HG02610 (cell line): ENCODE measurements around the gene FKBP14.

Experiments used
- ATAC-seq: cut with Tn5 transposase; IDR thresholded peaks from one replicate; pipeline ENCODE4 v1.9.1; 2021; ENCODE audit warnings: mild to moderate bottlenecking, moderate library complexity; ENCODE audit not compliant: unreplicated experiment

FKBP14 gene

DNA sequence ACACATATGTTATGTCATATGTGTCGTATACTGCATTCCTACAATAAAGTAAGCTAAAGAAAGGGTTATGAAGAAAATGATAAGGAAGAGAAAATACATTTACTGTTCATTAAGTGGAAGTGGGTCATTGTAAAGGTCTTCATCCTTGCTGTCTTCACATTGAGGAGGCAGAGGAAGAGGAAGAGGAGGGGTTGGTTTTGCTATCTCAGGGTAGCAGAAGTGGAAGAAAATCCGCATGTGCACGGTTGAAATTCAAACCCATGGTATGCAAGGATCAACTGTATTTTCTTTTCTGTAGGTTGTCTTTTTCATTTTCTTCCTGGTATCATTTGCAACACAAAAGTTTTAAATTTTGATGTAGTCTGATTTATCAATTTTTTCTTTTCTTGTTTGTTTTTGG lies 8.0 kb upstream of the FKBP14 start:
- no peak for ATAC-seq

DNA sequence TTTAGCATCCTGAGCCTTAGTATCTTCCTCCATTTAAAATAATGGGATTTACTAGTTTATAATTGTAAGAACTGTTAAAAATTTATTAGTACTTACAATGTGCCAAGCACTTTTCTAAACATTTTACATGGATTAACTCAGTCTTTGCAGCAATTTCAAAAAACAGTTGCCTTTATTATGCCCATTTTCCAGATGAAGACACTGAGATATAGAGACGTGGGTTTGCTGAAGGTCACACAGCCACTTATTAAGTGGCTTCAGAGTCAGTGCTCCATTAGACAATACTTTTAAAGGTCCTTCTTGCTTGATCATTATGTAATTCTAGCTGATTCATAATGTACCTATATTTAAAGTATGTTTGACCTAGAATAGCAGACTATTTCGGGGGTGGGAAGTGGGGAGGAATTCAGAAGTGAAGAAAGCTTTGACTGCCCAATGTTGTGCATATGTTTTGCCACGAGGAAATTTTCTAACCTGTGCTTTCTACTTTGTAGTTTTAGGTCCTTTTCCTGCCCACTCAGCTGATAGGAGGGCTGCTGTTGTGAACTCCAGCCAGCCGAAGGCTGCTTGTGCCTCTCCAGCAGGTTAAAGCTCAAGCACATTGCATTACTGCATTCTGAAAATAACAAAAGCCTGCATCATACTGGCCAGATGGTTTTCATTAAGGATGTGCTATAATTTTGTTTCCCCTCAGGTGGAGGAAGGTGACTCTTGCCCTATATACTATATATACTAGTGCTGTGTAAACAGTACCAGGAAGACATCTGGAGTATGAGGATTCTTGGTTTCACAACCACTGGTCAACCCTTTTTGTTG lies 6.0 kb upstream of the FKBP14 start:
- ATAC-seq, result no peak

DNA sequence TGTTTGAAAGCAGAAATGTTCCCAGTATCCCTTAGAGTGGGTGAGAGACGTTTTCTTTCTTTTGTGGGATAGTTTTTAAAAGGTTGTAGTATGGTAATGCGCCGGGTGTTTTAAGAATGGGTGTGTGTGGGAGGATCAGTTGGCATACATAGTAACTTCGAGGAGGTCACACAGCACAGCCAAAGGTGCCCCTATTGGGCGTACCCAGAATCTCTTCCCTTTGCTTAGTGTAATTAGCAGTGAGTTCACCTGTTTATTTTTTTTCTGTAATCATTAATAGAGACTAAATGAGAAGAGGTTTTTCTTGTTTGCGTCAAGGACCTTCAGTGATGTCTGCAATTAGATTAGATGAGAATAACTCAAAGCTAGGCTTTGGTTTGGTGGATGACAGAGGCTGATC lies 3.2 kb upstream of the FKBP14 start:
- ATAC-seq, result no peak

DNA sequence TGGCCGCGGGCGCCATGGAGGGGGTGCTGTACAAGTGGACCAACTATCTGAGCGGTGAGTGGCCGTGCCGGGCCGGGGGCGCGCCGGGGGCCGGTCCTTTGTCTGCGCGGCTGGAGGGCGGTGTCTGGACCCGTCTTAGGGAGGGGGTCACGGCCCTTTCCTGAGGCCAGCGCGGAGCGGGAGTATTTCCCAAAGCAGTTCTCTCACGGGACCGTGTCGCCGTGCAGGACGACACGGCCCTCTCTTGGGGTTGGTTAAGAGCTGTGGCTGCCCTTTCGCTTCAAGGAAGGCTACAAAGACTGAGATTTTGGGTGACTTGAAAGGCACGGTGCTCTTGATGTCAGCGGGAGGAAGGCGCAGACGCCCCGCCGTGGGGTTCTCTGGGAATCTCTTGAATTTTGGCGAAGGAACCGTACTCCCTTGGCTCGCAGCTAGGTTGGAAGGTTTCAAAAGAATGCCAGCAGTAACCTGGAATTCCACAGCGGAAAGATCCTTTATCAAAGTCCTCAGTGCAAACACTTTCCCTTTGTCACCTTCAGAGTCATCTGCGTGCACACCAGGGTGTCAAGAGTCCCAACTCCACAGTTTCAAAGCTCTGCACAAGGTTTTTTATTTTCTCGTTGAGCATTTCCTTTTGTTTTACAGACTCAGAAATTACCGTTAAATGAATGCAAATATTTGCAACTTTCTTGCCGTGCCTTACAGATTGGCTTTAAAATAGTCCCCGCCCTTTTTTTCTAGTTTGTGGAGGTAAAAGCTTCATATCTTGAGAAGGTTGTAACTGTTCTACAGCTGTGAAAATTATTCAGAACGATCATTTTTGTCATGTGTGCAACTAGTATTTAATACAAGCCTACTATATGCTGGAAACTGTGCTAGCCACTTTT lies 2.5 kb upstream of the FKBP14 start:
- peak; percentile 12 for ATAC-seq

DNA sequence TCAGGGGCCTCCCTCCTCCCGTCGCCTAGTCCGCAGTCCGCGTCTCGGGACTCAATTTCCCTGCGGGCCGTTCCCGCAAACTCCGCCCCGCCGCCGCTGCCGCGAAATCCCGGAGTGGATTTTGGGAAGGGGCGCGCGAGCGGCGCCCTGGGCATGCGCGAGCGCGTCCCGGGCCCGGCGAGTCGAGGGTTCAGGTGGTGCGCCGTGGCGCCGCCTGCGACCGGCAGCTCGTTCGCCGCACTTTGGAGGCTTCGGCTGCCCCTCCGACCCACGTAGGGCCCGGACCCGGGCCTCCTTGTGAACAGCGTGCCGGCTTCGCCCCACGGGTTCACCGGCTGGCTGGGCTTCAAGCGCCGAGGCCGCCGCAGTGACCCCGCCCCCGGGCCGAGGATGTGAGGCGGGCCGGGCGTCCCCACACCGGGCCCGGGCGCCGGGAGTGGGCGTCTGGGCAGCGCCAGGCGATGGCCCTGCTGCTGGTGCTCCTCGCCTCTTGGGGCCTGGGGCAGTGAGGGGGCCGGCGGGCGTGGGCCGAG lies 1.8 kb upstream of the FKBP14 start, which contains the start of gene PLEKHA8:
PLEKHA8 (plus strand) TSS at position 197 of the 533 bp plus-strand sequence. CDS start 351 bp downstream, outside the sequence.
- peak; percentile 43 for ATAC-seq

DNA sequence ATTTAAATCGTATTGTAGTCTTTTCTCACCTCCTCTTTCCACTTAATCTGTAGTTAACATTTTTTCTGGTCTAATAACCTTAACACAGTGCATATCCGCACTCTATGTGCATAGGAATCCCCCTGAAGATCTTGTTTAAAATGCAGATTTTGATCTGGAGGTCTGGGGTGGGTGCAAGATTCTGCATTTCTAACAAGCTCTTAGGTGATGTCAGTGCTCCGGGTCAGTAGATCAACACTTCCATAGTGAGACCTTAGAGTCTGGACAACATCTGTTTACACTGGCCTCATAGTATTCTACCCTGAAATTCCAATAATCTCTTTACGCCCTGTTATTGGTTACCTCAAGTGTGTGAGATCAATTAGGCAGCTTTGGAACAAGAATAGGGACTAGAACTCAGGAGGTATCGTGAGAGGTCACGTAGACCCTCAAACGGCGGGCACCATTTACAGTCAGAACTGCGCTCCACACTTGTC lies 1.3 kb upstream of the FKBP14 start:
- ATAC-seq, result peak; percentile 0

DNA sequence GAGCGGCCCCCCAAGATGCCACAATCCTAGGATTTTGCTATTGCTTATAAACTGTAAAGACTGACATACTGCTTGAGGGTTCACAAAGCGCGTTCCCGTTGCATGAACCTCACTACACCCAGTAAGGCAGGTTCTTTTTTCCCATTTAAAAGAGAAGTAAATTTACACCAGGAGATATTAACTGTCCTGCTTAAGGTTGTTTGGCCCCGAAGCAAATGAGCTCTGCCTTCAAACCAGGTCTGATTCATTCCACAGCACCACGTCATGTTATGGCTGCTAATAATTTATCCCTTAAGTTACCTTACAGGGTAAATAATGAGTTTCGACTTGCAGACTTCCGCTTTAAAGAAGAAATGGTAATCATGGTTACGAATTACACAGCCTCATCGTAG lies 559 bp upstream of the FKBP14 start:
- ATAC-seq, result no peak

DNA sequence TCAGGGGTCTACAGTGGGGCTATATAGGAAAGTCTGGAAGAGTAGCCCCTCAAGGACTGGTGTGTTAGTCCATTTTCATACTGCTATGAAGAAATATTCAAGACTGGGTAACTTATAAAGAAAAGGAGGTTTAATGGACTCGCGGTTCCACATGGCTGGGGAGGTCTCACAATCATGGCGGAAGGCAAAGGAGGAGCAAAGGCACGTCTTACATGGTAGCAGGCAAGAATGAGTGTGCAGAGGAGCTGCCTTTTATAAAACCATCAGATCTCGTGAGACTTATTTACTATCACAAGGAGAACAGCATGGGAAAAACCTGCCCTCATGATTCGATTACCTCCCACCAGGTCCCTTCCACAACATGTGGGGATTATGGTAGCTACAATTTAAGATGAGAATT lies 3.0 kb downstream of the FKBP14 start:
- ATAC-seq, result no peak

DNA sequence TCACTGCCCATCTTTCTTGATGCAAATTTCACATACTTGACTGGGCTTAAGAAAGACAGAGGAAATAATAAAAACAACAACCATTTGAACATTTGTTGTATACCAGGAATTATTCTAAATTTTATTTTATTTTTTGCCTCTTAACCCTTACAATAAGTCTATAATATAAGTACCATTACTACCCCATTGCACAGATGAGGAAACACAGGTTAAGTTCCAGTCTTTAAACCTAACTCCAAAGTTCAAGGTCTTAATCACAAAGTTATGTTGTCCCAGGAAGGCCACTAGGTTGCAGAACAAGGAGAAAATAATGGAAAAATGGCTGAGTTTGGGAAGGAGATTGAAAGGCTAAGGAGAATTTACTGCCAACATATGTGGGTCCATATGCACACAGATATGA lies 3.5 kb downstream of the FKBP14 start:
- ATAC-seq, result no peak

DNA sequence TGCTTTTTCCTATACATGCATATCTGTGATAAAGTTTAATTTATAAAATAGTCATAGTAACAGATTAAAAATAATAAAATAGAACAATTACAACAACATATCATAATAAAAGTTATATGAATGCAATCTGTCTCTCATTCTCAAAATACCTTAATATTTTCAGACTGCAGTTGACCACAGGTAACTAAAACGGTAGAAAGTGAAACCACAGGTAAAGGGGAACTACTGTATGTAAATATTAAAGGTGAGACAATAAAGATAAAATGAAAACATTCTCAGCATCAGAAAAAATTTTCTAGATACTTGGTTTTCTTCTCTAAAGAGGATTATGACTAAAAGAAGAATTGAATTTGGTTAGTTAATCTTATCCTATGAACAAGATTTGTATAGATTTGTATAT lies 6.0 kb downstream of the FKBP14 start:
- ATAC-seq, result no peak

DNA sequence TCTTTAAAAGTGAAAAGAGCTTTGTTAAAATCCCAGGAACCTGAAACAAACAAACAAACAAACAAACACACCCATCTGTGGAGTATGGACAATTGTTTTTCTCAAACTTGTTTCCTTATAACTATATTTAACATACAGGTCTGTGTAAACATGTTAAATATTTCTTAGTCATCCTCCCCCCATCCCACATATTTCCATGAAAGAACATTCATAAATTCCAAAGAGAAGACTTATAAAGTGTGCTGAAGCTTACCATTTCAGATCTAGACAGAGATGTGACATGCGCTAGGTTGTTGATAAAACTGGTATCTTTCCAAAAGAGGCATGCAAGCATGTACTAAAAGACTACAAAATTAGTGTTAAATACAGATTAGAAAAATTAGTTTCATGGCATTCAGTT lies 6.5 kb downstream of the FKBP14 start:
- no peak for ATAC-seq

DNA sequence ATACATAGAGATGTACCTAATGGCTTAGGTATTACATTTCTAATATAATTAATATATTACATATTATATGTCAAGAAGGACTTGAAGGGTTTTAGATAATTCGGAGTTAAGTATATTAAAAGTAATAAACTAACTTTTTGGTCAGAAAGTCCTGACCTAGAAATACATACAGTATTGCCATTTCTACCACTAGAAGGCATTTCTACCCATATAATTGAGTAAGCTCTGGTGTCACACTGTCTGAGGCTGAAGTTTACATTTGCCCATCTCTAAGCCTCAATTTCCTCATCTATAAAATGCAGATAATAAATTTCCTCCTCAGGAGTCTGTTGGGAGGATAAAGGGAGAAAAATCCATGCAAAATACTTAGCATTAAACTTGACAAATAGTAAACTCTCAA lies 7.1 kb downstream of the FKBP14 start:
- no peak for ATAC-seq

DNA sequence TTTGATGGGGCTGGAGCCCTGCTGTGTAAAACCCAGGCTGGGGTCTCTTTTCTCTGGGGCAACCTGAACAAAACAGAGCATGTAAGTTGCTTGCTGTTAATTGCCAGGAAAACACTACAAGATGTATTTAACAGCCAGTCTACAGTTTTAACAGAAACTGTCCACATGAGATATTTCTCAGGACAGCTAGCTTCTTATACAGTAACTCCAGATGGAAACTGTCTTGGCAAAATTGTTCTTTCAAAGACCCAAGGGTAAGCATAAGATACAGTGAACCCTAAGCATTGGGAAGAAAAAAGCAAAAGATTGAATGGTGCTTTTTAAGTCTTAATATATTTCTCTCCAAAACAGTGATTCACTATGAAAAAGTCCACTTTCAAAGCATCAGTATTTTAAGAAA lies 8.1 kb downstream of the FKBP14 start:
- no peak for ATAC-seq

DNA sequence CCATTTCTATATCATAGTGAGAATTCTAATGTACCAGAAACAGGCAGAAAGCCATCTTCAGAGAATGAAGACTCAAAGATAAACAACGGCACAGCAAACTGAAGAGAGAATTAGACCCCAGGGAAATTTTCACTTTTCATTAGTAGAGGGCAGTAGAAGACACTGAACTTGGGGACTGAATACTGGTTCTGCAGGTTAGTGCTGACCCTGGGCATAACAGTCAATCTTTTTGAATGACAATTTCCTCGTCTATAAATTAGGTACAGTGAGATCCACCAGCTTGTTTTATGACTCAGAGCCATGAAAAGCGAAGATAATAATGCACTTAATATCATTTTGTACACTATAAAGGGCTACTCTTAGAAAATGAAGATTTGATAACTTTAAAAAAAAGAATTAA lies 13.7 kb downstream of the FKBP14 start:
- ATAC-seq, result no peak

DNA sequence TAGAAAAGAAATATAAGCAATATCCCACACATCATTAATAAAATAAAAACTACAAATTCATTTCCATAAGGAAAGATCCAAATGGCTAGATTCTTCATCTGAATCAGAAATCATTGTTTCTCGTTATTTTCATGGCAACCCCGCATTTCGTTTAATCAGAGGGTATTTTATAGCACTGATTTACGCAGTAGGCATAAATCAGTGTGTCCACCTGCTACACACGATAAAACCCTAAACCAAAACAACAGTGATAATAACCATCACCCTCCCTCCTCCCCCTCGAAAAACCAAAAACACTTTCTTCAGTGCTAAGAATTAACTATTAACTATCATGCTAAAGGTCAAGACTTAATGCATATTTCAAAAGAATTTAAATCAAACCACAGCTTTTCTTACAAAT lies 16.5 kb downstream of the FKBP14 start:
- no peak for ATAC-seq

DNA sequence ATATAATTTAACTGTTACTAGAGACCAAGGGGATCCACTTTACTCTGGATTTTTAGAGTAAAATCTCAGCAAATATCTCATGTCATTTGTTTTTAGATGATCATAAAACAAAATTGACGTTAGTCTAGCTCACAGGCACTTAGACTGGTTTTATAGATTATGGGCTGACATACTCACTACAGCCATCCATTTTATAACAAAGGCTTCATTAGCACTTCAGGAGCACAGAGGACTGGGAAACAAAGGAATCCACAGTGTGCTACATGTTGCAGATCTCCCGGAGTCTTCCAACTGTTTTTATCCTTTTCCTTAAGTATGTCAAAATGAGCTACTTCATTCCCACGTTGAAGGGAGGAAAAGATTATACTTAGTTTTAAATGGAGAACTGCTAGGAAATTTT lies 21.0 kb downstream of the FKBP14 start:
- no peak for ATAC-seq

DNA sequence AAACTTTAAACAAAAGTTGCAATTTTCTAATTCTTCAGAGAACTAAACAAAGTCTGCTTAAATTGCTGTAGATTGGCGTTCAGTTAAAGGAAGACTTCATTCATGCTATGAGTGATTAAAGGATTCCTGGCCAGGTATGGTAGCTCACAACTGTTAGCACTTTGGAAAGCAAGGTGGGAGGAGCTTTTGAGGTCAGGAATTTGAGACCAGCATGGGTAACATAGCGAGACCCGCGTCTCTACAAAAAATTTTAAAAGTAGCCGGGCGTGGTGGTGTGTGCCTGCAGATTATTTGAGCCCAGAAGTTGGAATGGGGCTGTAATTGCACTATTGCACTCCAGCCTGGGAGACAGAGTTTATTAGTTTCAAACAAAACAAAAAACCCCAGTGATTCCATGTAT lies 23.4 kb downstream of the FKBP14 start:
- no peak for ATAC-seq

DNA sequence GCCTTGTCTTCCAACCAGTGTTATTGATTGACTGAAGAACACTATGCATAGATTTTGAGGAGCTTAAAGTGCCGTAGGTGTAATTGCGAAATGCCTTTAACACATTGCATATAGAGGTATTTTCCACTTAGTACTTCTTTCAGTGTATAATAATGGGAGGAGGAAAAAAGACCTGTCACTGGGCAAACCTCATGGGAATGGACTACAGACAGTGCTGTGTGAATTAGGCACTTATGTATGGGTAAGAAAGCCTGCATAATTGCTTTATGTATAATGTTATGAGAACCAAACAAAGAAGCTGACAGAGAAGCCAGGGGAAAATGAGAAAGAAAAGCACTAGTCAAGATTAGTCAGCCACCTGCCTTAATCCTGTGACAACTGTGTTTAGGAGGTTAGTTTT lies 24.5 kb downstream of the FKBP14 start:
- ATAC-seq, result no peak

DNA sequence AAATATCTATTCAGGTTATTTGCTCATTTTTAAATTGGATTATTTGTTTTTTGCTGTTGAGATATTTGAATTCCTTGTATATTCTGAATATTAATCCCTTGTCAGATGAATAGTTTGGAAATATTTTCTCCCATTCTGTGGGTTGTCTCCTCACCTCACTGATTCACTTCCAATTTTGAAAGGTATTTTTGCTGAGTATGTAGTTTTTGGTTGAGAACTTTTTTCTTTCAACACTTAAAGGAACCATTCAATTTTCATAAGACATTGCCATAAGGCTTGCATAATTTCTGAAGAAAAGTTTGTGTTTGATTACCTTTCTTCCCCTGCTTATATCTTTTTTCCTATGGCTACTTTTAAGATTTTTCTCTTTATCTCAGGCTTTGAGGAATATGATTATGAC lies 28.0 kb downstream of the FKBP14 start:
- ATAC-seq, result no peak

DNA sequence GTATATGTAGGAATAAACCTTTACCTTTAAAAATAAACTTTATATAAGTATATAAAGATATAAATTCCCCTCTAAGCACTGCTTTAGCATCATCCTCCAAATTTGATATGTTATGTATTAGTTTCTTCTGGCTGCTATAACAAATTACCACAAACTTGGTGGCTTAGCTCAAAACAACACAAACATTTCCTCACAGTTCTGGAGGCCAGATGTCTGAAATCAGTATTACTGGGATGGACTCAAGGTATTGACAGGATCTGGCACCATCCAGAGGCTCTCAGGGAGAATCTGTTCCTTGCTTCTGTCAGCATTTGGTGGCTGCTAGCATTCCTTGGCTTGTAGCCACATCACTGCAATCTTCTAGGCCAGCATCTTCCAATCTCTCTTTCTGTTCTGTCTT lies 30.2 kb downstream of the FKBP14 start:
- no peak for ATAC-seq

DNA sequence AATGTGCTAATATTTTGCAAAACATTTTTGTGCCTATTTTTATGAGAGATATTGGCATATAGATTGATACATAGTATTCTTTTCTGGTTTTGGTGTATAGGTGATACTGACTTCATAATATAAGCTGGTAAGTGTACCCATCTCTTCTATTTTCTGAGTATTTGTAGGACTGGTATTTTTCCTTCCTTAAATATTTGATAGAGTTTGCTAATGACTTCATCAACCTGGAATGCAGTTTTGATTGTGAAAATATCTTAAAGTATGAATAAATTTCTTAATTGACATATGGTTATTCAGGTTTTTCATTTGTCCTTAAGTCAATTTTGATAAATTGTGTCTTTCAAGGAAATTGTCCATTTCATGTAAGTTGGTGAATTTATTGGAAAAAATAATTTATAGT lies 30.9 kb downstream of the FKBP14 start:
- no peak for ATAC-seq

DNA sequence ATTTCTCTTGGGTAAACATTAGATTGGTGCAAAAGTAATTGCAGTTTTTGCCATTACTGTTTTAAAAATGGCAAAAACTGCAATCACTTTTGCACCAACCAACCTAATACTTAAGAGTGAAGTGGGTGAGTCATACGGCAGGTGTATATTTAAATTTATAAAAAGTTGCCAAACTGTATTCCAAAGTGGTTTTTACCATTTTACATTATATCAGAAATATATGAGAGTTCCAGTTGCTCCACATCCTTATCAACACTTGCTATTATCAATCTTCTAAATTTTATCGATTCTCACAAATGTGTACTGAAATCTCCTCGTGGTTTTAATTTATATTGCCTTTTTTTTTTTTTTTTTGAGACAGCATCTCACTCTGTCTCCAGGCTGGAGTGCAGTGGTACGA lies 33.4 kb downstream of the FKBP14 start:
- no peak for ATAC-seq
